Gastroesophageal sphincter (tissue), 4 donors: ENCODE measurements around the gene FAM240B. TPM values are rescaled to one million over a fixed set of nuclear protein-coding genes. Genes with fewer than 3 reads are reported as not detected.

Experiments used
- ATAC-seq: fragments of 150-250 bp; one replicate; pipeline ENCODE4 v1.9.1; 2016; ENCODE audit warnings: mild to moderate bottlenecking, moderate library complexity
- H3K27ac ChIP-seq, 4 donors: fragments of 200-600 bp; sonication (generic) in 3 of 4; 1 replicate in 3 of 4; 2 replicates in 1 of 4; pipeline ENCODE4 v1.5.1; 2016 to 2019
- H3K27me3 ChIP-seq: fragments of 200-600 bp; sonication (generic); one replicate; pipeline ENCODE4 v1.5.1; 2019
- H3K36me3 ChIP-seq, 2 donors: fragments of 200-600 bp; sonication (generic); one replicate each; pipeline ENCODE4 v1.5.1; 2019; ENCODE audit warnings: control low read depth in 1 of 2
- H3K4me1 ChIP-seq, 3 donors: fragments of 200-600 bp; sonication (generic); 1 replicate in 2 of 3; 2 replicates in 1 of 3; pipeline ENCODE4 v1.5.1; 2016 to 2019; ENCODE audit warnings: control low read depth in 2 of 3
- H3K4me3 ChIP-seq, 2 donors: fragments of 200-600 bp; sonication (generic); one replicate each; pipeline ENCODE4 v1.5.1; 2019; ENCODE audit warnings: mild to moderate bottlenecking in 1 of 2, moderate library complexity in 1 of 2
- H3K9me3 ChIP-seq, 3 donors: fragments of 200-600 bp; sonication (generic); one replicate each; pipeline ENCODE4 v1.5.1; 2017 to 2019; ENCODE audit warnings: control low read depth in 2 of 3
- EP300 ChIP-seq: sonication (generic); formaldehyde crosslinking; IDR thresholded peaks from one replicate; pipeline ENCODE4 v1.6.1; 2017; ENCODE audit warnings: antibody characterized with exemption, mild to moderate bottlenecking
- POLR2A ChIP-seq, 2 donors: fragments of 450-650 bp; IDR thresholded peaks; one replicate each; pipeline ENCODE4 v1.6.1; 2017; ENCODE audit warnings: antibody characterized with exemption in 2 of 2, mild to moderate bottlenecking in 2 of 2, moderate library complexity in 1 of 2
- POLR2AphosphoS5 ChIP-seq: sonication (generic); formaldehyde crosslinking; IDR thresholded peaks from one replicate; pipeline ENCODE4 v1.6.1; 2017; ENCODE audit warnings: antibody characterized with exemption
- WGBS, 2 donors: methylation state at CpG; one replicate each; pipeline ENCODE4 v1.1.5; 2018; ENCODE audit warnings: low coverage in 1 of 2; 5-methylcytosine and 5-hydroxymethylcytosine counted together
- total RNA-seq, 4 donors: library from RNA; depleted of rRNA; stranded (reverse); fragments of >200 nt; gene quantifications; one replicate each; pipeline ENCODE4 v1.1.0, GENCODE V29; 2016
- TF ChIP-seq, protein P1 (sequence below), 4 experiments: fragments of 200-600 bp in 2 of 4; fragments of 450-650 bp in 2 of 4; sonication (generic) in 1 of 4; IDR thresholded peaks; one replicate each; pipeline ENCODE4 v1.5.1; 2017 to 2019; ENCODE audit warnings: antibody characterized with exemption in 4 of 4, mild to moderate bottlenecking in 2 of 4, moderate library complexity in 2 of 4

Gene FAM240B
- total RNA-seq, 4 donors from 2014 or later: not detected

- no peaks in the 10 kb centered on the region for H3K9me3 ChIP-seq
- no peaks in the 10 kb centered on the region for H3K4me1 ChIP-seq
- H3K27me3 ChIP-seq: no peaks in the 10 kb centered on the region
- 100% methylated on average over 1 of the region's 1 CpG for WGBS, 2 donors
- no peak overlapping the region for H3K27ac ChIP-seq
- H3K36me3 ChIP-seq: no peaks in the 10 kb centered on the region
- no peak for TF ChIP-seq POLR2A (IDR thresholded peaks at IDR 0.05)
- TF ChIP-seq, protein P1, sequence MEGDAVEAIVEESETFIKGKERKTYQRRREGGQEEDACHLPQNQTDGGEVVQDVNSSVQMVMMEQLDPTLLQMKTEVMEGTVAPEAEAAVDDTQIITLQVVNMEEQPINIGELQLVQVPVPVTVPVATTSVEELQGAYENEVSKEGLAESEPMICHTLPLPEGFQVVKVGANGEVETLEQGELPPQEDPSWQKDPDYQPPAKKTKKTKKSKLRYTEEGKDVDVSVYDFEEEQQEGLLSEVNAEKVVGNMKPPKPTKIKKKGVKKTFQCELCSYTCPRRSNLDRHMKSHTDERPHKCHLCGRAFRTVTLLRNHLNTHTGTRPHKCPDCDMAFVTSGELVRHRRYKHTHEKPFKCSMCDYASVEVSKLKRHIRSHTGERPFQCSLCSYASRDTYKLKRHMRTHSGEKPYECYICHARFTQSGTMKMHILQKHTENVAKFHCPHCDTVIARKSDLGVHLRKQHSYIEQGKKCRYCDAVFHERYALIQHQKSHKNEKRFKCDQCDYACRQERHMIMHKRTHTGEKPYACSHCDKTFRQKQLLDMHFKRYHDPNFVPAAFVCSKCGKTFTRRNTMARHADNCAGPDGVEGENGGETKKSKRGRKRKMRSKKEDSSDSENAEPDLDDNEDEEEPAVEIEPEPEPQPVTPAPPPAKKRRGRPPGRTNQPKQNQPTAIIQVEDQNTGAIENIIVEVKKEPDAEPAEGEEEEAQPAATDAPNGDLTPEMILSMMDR (IDR thresholded peaks at IDR 0.05): no peak
- TF ChIP-seq POLR2AphosphoS5: no peak
- TF ChIP-seq EP300: no peak
- H3K4me3 ChIP-seq: no peak overlapping the region
- no peak for ATAC-seq
Observed at GRCh38 chr9:38718148-38718547, 1.8 kb downstream of the FAM240B start.

GRCh38 chr9:38715684-38716083, 4.2 kb downstream of the FAM240B start:
- H3K4me1 ChIP-seq: no peaks in the 10 kb centered on the region
- H3K36me3 ChIP-seq: no peaks in the 10 kb centered on the region
- no peak for ATAC-seq
- H3K27me3 ChIP-seq: peaks cover 4% of the 10 kb centered on the region
- no peak overlapping the region for H3K27ac ChIP-seq
- TF ChIP-seq POLR2AphosphoS5: no peak
- no peak for TF ChIP-seq EP300
- TF ChIP-seq, protein P1 (IDR thresholded peaks at IDR 0.05): no peak
- no peak for TF ChIP-seq POLR2A (IDR thresholded peaks at IDR 0.05)
- WGBS, 2 donors: 42 to 43% methylated on average over 2 of the region's 2 CpGs
- no peaks in the 10 kb centered on the region for H3K9me3 ChIP-seq
- no peak overlapping the region for H3K4me3 ChIP-seq

DNA sequence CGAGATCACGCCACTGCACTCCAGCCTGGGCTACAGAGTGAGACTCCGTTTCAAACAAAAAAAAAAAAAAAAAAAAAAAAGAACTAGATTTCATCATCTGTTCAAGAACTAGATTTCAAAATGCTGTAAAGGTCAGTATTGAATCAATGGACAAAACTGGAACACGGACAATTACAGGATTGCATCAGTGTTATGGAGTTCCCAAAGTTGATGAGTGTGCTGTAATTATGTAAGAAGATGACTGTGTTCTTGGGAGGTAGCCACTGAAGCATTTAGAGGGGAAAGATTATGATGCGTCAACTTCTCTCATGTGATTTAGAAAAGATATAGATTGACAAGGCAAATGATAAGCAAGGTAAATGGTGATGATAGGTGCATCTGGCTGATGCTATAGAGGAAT, 6.5 kb downstream of the FAM240B start:
- WGBS, 2 donors: 58 to 71% methylated on average over 2 to 5 of the region's 5 CpGs
- no peak overlapping the region for H3K27ac ChIP-seq
- TF ChIP-seq, protein P1 (IDR thresholded peaks at IDR 0.05): no peak
- TF ChIP-seq EP300 (no peak), POLR2AphosphoS5 (peak; percentile 64)
- peaks cover 4% of the 10 kb centered on the region for H3K27me3 ChIP-seq
- no peaks in the 10 kb centered on the region for H3K4me1 ChIP-seq
- H3K4me3 ChIP-seq: no peak overlapping the region
- ATAC-seq: peak; percentile 91
- no peaks in the 10 kb centered on the region for H3K9me3 ChIP-seq
- H3K36me3 ChIP-seq: no peaks in the 10 kb centered on the region

- TF ChIP-seq POLR2A (IDR thresholded peaks at IDR 0.05) (no peak), POLR2AphosphoS5 (no peak), EP300 (no peak)
- TF ChIP-seq, protein P1 (IDR thresholded peaks at IDR 0.05): no peak
- ATAC-seq: no peak
Observed at GRCh38 chr9:38708759-38709158, 11.2 kb downstream of the FAM240B start.

GRCh38 chr9:38707885-38708637, 11.9 kb downstream of the FAM240B start:
- TF ChIP-seq, protein P1 (IDR thresholded peaks at IDR 0.05): no peak
- TF ChIP-seq POLR2A (IDR thresholded peaks at IDR 0.05): no peak
- no peak for TF ChIP-seq POLR2AphosphoS5
- no peak for TF ChIP-seq EP300
- Histone ChIP-seq H3K27ac (no peak overlapping the region), H3K4me3 (no peak overlapping the region), H3K9me3 (no peaks in the 10 kb centered on the region), H3K36me3 (no peaks in the 10 kb centered on the region), H3K4me1 (no peaks in the 10 kb centered on the region), H3K27me3 (peaks cover 11% of the 10 kb centered on the region)
- ATAC-seq: no peak
- 63 to 72% methylated on average over 4 to 6 of the region's 10 CpGs for WGBS, 2 donors

More at GRCh38 chr9:38708759-38709158, 11.2 kb downstream of the FAM240B start:
- no peaks in the 10 kb centered on the region for H3K36me3 ChIP-seq
- no peaks in the 10 kb centered on the region for H3K9me3 ChIP-seq
- peaks cover 11% of the 10 kb centered on the region for H3K27me3 ChIP-seq
- H3K4me3 ChIP-seq: no peak overlapping the region
- H3K4me1 ChIP-seq: no peaks in the 10 kb centered on the region
- WGBS, 2 donors: 31 to 39% methylated on average over 2 to 3 of the region's 3 CpGs
- no peak overlapping the region for H3K27ac ChIP-seq
